DMS 273 (cell line): ENCODE measurements around the gene SNX17.

Source experiments
- DNase-seq: peaks from one replicate; lab custom pipeline; 2025; ENCODE audit not compliant: unreplicated experiment; lab: John Stamatoyannopoulos, UW

Gene SNX17

GRCh38 chr2:27363933-27364332 is 6.5 kb upstream of the SNX17 start:
- DNase-seq, result no peak

GRCh38 chr2:27369471-27370025 is 868 bp upstream of the SNX17 start:
- DNase-seq, result peak; percentile 88

GRCh38 chr2:27370816-27371620 is 602 bp downstream of the SNX17 start:
- peak; percentile 73 for DNase-seq

DNA sequence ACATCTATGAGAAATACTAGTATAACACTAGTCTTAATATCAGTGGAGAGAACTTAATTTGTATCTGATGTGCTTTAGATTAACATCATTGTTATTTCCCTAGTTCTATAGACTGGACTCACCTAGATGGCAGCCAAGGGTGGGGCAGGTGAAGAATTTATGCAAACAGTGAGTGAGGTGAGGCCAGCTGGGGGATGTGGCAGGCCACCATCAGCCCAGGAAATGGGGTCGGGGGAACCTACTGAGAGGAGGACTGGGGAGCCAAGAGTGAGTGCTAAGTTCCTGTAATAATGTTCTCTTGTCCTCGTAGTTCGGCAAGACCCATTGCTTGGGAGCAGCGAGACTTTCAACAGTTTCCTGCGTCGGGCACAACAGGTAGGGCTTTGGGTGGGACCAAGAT is 2.5 kb downstream of the SNX17 start:
- no peak for DNase-seq

DNA sequence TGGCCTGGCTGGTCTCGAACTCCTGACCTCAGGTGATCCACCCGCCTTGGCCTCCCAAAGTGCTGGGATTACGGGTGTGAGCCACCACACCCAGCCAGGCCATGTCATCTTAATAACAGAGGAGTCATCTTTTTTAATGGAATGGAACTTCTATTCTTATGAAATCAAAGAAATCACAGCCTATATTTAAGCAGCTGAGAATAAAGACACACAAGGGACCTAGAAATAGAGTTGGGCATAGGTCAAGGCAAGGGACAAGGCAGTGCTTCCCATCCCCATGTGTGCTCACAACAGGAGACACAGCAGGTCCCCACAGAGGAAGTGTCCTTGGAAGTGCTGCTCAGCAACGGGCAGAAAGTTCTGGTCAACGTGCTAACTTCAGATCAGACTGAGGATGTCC is 3.2 kb downstream of the SNX17 start:
- DNase-seq, result no peak

DNA sequence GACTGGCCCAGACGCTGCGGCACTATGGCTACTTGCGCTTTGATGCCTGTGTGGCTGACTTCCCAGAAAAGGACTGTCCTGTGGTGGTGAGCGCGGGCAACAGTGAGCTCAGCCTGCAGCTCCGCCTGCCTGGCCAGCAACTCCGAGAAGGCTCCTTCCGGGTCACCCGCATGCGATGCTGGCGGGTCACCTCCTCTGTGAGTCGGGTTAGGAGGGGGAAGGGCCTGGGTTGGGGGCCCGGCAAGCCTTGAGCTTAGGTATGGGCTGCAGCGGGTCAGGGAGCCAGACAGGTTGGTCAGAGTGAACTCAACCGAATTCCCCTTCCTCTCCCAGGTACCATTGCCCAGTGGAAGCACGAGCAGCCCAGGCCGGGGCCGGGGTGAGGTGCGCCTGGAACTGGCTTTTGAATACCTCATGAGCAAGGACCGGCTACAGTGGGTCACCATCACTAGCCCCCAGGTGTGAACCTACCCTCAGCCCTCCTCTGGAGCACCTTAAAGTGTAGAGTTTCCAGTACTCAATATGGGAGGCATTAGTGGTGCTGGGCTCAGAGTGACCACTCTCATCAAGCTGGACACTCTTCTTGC is 5.2 kb downstream of the SNX17 start:
- DNase-seq, result no peak

DNA sequence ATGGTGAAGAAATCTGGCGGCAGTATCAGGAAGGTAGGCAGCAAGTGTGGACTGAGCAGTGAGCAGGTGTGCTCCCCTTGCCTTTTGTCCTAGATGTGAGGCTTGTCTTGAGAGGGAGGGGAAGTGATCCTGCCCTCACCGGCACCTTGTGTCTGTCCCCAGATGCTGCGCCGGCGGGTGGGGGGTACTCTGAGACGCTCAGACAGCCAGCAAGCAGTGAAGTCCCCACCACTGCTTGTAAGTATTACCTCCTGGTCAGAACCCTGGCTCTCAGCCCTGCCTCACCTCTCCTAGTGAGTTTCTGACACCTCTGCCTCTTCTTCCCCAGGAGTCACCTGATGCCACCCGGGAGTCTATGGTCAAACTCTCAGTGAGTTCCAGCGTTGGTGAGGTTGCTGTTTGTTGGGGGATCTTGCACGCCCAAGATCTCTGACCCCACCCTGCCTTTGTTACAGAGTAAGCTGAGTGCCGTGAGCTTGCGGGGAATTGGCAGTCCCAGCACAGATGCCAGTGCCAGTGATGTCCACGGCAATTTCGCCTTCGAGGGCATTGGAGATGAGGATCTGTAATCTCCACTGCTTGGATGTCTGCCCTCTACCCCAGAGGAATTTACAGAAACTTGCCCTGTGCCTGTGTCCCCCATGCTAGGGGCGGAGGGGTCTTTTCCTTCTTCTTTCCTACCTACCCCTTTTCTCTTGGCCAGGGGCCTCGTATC is 5.9 kb downstream of the SNX17 start:
- DNase-seq, result no peak

- DNase-seq, result no peak
Observed at GRCh38 chr2:27376866-27377617, 6.6 kb downstream of the SNX17 start.

- peak; percentile 55 for DNase-seq
Observed at GRCh38 chr2:27377618-27378095, 7.2 kb downstream of the SNX17 start.

DNA sequence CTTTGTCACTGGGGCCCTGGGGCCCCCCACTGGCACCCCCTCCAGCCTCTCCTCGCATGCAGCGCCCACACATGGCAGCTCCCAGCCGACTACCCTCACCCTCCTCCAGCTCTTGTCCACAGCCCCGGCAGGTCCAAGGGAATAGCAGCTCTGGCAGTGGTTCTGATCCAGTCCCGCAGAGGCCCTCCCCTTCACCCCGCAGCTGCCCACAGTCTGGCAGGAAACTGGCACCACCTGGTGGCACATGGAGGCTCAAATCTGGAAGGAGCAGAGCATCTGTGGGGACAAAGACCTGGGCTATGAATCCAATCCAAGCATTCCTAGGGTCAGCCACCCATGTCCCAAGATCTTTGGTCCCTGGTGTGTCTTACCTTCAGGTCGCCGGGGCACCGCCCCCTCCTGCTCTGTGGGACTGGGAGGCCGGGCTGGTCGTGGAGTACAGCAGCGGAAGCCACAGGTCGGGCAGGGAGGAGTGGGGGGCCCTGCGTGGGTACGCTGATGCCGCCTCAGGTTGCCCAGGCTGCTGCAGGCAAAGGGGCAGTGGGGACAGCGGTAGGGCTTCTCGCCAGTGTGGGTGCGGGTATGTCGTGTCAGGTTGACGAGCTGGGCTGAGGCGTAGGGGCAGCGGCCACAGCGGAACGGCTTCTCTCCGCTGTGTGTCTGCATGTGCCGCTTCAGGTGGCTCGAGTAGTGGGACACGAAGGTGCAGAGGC is 7.8 kb downstream of the SNX17 start:
- DNase-seq, result peak; percentile 69

- no peak for DNase-seq
Observed at GRCh38 chr2:27378809-27379290, 8.4 kb downstream of the SNX17 start.

DNA sequence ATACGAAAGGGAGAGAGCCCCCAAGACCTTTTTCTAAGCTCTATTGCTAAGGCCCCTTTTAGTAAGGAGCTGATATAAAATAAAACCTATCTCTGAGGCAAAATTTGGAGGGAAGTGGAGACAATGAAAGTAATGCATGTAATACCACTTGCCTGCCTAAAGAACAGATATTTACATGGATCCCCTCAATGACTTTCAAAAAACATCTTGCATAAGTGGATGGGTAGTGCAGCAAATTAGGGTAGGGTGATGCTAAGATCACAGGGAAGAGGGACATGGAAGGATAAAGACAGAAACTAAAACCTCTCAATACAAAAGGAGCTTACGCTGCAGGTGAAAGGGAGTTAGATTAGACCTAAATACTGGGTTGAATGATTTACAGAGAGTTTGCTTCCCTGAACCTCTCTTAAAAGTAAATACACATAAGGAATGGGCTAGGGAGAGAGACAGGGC is 9.0 kb downstream of the SNX17 start:
- no peak for DNase-seq

DNA sequence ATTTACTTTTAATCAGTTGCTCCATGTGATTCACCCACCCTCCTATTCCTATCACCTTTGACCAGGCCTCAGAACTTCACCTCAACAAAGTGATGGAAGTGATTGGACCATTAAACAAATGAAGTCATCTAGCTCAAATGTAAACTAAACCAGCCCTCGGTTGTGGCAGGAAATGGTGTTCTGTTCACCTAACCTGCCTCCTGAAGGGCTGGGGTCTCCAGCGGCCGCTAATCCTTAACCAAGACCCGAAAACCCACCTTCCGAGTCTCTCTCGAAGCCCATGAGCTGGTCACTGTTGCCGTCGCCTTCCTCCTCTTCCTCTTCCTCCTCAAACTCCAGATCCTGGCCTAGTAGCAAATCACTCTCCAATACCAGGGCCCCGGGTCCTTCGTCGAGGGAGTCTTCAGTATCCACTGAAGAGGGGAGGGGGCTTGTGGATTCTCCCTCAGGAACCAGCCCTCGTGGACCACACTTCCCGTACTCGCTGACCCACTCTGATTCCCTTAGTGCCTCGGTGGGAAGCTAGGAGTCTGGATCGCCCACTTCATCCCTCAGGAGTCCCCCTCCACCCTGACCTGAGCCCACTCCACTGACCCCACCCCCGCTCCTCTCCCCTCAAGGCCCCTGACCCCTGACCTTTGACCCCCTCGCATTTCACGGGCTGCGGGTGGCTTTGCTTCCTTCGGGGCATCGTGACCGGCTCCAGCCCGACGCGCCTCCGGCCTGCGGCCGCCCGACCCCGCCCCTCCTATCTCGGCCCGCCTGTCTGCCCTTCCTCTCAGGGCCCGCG is 9.6 kb downstream of the SNX17 start:
- peak; percentile 63 for DNase-seq

GRCh38 chr2:27380626-27381545 is 10.5 kb downstream of the SNX17 start, which contains the start of gene ZNF513:
ZNF513 (minus strand) TSS chr2:27380734; CDS start chr2:27380526, 208 bp downstream.
- peak; percentile 99 for DNase-seq

GRCh38 chr2:27381577-27382181 is 11.3 kb downstream of the SNX17 start:
- peak; percentile 97 for DNase-seq

DNA sequence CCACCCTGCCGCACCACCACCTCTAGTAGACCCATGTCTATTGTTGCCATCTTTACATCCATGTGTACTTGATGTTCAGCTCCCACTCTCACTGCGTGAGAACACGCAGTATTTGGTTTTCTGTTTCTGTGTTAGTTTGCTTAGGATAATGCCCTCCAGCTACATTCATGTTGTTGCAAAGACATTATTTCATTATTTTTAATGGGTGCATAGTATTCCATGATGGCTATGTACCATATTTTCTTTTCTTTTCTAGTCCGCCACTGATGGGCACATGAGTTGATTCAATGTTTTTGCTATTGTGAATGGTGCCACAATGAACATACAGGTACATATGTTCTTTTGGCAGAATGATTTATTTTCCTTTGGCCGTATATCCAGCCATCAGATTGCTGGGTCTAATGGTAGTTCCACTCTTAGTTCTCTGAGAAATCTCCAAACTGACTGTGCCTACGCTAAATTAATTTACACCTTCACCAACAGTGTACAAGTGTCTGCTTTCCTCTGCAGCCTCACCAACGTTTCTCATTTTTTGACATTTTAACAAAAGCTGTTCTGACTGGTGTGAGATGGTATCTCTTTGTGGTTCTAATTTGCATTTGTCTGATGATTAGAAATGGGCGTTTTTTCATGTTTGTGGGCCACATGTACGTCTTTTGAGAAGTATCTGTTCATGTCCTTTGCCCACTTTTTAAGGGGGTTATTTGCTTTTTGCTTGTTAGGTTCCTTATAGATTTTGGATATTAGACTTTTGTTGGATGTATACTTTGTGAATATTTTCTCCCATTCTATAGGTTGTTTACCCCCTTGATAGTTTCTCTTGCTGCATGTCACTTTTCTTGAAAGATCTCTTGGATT is 20.6 kb downstream of the SNX17 start:
- DNase-seq, result no peak

GRCh38 chr2:27393225-27393624 is 22.8 kb downstream of the SNX17 start:
- DNase-seq, result no peak
